ENCODE data around the gene PLCB1. TPM values are rescaled to one million over a fixed set of nuclear protein-coding genes. Genes with fewer than 3 reads are reported as not detected.
"Not testable (repeated sequence)": the region's sequence is repeated elsewhere in the genome, so short reads cannot be mapped to it uniquely, and the experiment has no call there.

Gene PLCB1
- 13.6 and 17.6 TPM in 2 replicates for total RNA-seq

DNA sequence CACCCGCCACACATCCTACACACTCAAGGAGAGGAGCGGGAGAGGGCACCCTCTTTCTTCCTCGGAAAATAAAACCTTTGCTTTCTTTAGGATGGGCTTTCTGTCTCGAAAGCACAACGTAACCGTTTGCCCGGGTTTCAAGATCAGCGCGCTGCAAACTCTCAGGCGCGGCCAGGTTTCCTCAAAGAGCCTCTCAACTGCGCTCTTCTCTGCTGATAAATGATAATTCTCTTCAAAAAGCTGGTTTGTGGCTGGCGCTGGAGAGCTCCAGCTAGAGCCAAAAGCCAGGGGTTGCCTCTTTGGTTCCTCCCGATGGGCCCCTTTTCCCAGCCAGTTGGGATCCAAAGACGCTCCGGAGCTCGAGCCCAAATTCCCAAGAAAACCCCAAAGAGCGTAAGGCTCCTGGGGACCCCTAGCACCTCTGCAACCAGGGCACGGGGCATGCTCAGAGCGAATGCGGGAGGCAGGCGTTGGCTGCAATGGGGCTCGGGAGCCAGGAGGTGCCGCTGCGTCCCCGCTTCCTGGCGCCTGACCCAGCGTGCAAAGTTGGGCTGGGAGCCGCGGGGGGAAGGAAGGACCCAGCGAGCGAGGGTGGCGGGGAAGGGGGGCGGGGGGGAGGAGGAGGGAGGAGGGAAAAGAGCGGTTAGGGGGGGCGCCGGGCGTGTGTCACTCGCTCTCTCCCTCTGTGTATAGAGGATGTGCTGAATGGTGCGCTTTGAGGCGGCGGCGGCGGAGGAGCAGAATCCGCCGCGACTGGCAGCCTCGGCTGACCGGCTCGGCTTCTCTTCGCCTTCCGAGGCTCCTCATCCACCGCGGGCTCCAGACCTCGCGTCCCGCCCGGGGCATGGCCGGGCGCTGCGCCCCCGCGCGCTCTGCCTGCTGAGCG, at the start of gene PLCB1:
PLCB1 (plus strand) TSS at position 669 of the 886 bp plus-strand sequence. CDS start 386 bp downstream, outside the sequence.
- DNase-seq (ENCODE audit: low read depth, low spot score) = peak; percentile 40

DNA sequence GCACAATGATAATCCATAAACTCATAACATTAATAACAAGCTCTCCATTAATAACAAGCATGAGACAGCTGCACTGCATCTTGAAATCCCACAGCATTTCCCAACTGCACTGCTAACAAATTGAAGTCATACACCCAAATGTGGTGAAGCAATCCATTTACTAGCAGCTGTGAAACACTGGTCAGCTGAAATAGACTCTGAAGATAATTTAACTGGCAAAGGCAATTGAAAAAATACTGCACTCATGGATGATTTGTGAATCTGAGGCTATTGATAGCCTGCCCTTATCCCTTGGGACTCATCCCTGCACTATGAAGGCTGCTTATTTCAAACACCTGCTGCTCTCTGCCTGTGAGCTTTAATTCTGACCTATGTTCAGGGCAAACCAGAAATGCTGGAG, 49.1 kb upstream of the PLCB1 start:
- DNase-seq (ENCODE audit: low read depth, low spot score) = no peak

DNA sequence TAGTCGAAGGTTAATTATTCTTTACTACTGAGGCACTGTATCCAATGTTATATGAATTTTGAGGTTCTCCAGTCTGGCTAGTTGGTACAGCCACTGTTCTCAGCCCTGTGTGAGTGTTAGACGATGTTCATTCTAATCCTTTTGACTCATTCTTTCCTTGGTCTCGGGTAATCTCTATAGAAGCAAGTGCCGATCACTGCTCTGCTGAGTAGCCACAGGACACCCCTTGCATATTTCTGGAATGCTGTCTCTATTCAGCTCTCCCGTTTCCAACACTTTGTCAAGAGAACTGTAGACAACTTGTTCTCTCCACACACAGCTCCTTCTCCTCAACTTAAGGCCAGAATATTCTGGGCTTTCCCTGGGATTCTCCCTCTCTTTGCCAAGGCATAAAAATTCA, 42.4 kb upstream of the PLCB1 start:
- no peak for DNase-seq (ENCODE audit: low read depth, low spot score)

DNA sequence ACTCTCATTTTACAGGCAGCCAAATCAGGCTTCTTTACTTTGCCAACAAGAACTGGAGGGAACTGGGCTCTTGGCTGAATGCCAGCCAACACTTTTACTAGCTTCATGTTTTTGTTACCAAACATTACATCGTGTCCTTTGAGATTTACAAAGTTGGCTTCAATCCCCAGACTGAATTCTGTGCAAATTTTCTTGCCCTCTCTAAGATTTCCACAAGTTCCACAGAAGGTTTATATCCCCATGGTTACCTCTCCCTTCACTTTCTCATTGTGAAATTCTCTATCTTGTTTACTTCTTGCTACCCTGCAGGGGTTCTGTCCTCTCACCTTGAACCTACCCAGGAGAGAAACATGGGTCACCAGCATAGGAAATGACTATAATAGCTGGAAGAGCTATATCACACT, 37.6 kb upstream of the PLCB1 start:
- peak; percentile 43 for DNase-seq (ENCODE audit: low read depth, low spot score)

DNA sequence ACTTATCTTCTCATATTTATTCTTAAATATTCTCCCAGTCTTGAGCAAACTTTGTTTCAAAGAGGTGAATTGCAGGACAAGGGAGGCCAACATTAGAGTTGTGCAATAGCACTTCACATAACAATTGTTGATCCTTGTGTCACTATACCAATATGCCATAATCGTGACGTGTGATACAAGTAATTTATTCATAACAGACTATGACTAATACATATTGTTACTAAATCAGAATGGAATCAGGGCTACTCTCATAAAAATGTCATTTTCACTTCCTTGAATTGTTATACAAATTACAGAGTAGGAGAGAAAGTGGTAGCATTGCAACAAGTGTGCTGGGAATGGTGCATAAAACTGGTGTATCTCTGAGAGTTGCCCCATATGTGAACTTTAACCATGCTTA, 37.2 kb upstream of the PLCB1 start:
- peak; percentile 85 for DNase-seq (ENCODE audit: low read depth, low spot score)

DNA sequence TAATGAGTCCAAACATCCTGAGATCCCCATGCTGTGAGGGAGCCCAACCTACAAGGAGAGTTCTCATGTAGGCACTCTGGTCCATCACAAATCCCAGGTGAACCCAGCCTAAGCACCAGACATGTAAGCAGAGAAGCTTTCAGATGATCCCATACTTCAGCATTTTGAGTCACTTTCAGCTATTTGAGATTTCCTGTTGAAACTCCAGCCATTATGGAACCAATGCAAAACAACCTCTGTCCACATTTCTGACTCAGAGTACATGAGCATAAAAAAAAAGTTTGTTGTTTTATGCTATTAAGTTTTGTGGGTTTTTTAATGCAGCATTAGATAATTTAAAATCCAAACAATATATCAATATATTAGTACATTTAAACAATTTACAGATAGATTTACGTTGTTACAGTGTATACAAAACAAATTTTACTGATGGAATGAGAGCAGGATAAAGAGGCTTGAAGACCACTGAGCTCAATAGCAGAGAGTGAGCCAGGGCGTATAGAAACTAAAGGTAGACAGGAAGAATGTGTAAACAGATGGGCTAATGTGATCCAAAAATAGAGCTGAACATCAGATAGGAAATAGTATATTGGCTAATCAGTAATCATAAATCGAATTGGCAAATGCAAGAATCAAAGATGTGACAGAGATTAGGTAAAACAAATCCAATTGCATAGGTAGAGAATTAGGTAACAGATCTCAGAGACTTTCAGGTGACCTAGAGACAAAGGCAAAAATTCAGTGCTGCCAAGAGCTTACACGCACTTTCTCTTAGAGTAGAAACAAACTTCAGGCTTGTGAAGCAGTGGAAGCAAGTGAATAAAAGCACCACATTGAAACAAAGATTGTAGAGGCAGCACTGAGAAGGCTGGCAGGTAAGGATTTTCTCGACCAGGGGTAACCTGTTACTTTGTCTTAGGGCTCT, 36.2 kb upstream of the PLCB1 start:
- peak; percentile 10 for DNase-seq (ENCODE audit: low read depth, low spot score)

DNA sequence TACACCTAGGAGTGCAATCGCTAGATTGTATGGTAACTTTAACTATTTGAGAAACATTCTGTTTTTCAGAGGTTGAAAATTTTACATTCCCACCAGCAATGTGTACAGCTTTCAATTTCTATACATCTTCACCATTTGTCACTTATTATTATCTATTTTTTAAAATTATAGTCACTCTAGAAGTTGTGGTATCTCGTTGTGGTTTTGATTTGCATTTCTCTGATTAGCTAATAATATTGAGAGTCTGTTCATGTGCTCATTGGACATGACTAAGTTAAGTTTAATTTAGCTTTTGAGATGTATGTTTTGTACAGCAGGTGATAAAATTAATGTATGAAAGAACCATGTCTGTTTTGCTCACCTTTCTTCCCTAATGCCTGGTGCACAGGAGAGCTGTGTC, 34.8 kb upstream of the PLCB1 start:
- no peak for DNase-seq (ENCODE audit: low read depth, low spot score)

DNA sequence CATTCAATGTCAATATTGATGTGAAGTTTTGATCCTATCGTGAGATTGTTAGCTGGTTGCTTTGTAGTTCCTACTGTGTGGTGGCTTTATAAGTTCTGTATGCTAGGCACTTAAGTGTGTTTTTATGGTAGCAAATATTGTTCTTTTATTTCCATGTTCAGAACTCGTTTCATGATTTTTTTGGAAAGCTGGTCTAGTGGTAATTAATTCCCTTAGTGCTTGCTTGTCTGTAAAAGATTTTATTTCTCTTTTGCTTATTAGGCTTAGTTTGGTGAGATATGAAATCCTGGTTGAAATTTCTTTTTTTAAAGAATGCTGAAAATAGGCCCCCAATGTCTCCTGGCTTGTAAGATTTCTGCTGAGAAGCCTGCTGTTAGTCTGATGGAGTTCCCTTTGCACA, 27.8 kb upstream of the PLCB1 start:
- no peak for DNase-seq (ENCODE audit: low read depth, low spot score)

DNA sequence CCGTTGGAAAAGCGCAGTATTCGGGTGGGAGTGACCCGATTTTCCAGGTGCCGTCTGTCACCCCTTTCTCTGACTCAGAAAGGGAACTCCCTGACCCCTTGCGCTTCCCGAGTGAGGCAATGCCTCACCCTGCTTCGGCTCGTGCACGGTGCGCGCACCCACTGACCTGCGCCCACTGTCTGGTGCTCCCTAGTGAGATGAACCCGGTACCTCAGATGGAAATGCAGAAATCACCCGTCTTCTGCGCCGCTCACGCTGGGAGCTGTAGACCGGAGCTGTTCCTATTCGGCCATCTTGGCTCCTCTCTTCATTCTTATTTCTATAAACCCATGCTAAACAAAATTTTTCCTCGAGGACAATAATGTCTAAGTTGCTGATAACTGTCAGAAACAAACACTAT, 17.5 kb upstream of the PLCB1 start:
- not testable (repeated sequence) for DNase-seq (ENCODE audit: low read depth, low spot score)

DNA sequence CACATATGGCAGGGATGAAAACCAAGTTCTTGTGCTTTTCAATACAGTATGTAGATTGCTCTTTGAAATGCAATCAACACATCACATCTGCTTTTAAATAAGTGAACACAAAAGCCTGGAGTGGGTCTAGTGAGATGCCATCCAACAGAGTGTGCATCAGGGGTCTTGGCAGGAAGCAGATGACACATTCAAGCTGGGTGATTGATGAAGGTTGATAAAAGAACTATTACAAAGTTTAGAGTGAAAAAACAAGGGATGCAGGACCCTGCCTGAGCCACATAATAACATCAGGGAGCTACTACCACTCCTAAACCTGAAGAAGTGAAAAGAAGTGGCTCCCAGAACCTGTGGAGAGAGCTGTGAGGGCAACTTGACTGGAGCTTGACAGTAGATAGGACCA, 16.6 kb upstream of the PLCB1 start:
- no peak for DNase-seq (ENCODE audit: low read depth, low spot score)

DNA sequence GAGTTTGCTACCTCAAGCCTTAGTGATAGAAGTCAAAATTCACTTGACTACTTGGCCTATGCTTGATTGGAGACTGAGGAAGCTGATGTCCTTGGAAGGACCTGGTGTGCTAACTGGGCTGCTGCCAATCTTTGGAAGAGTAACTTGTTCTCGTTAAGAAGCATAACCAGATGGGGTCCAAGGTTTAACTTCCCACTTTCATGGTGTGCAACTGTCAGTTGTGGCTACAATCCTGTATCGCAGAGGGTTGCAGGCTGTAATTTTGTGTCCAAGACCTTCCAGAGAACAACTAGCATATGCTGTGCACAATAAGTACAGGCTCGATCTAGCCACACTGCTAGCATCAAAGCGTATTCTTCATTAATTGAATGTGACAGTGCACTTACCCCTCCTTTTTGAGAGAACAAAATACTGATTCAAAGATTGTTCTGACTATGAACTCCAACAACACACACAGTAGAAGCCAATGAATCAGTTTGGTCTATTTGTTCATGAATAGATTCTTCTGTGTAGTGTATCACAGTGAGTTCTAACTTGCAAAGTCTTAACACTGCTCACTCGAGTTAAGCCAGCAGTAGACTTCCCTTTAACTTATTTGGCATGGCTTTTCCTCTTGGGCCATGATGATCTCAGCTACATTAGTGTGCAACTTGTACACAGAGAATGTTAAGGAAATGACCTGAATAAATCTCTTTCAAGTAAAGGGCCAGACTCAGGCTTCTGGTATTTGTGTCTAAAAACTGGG, 15.8 kb upstream of the PLCB1 start:
- DNase-seq (ENCODE audit: low read depth, low spot score) = no peak

DNA sequence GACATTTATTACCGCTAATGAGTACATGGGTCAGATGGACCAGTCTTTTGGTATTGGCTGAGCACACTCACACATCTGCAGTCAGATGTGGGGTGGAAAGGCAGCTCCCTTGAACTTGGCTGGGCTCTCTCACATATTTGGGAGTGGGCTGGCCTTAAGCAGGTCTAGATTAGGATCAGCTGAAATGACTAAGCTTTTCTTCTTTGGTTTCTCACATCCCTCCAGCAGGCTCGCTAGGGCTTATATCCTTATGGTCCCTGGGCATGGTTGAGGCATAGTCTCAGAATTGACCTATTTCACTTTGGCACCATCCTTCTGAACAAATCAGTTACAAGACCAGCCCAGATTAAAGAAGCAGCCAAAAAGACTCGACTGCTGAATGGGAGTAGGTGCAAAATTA, 14.4 kb upstream of the PLCB1 start:
- no peak for DNase-seq (ENCODE audit: low read depth, low spot score)

DNA sequence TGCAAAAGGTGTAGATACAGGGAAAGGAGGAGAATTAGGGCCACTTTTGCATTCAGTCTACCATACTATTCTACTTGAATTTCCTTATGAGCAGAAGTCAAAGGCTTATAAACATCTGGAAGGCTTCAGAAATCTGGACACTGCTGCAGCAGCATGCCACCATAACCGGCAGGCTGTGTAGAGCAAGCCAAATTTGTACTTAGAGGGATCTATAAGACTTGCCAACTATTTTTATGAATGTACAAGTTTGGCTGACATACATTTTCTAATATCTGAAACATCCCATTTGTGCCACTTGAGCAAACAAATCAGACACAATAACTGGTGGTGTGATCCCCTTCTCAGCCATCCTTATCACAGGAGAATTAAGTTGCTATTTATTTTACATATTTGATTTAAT, 14.0 kb upstream of the PLCB1 start:
- DNase-seq (ENCODE audit: low read depth, low spot score) = no peak

DNA sequence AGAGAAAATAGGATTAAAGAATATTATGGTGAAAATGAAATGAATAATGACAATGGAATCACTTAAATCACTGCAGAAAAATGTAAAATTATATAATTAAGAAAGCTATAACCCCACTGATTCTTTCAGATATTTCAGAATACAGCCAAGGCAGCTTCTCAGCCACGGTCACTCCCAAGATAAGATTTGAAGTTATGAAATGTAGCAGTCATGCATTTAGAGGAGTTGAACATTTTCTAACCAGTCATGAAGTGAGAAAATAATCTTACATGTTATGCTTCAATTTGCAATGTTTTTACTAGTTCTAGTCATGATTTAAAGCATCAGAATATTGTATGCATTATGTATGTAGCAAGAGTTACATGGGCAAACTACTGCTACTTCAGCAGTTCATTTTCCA, 13.3 kb upstream of the PLCB1 start:
- no peak for DNase-seq (ENCODE audit: low read depth, low spot score)

DNA sequence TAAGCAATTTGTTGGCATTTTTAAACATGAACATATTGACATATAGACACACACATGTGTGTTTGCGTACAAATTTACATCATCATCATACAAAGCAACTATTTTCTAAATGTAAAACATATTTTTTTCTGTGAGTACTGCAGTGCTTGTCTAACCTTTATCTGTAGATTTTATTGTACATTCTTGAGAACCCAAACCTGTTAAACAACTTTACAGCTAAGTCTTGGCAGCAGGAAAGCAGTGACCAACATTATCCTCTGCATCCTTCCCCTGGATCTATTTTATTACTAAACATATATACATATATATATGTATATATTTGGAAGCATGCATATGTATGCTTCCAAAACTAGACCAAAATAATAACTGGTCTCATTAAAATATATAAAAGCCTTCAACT, 10.4 kb upstream of the PLCB1 start:
- no peak for DNase-seq (ENCODE audit: low read depth, low spot score)

DNA sequence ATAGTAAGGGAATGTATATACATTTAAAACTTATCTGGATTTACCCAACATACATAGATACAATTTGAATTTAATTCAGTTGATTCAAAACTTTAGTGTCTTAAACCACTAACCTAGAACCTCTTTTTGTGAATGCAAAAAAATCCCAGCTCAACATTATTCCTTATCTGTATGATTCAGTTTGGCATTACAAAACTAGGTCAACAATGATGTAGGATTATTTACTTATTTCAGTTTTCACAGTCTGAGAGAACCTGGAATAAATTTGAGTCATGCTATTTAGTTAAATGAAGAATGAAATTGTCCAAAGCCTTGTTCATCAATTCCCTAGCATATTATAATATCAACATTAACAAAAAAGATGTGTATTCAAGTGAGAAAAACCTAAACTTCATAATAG, 7.4 kb upstream of the PLCB1 start:
- DNase-seq (ENCODE audit: low read depth, low spot score) = no peak

DNA sequence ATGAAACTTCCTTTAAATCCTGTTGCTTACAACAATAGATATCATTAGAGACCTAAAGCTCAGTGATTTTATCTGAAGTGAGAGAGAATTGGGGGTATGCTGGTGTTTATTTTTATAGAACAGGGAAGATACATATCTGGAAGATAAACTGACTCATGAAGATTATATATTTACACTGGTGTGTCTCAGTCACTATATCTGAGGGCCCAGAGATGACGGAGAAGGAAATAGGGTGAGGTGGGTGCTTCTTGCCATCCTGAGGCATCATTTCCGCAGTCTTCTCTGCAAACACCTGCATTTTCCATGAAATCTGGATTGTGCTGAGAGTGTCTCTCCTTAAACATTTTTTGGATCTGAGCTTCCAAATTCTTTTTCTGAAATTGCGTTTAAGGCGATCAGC, 5.9 kb upstream of the PLCB1 start:
- no peak for DNase-seq (ENCODE audit: low read depth, low spot score)

DNA sequence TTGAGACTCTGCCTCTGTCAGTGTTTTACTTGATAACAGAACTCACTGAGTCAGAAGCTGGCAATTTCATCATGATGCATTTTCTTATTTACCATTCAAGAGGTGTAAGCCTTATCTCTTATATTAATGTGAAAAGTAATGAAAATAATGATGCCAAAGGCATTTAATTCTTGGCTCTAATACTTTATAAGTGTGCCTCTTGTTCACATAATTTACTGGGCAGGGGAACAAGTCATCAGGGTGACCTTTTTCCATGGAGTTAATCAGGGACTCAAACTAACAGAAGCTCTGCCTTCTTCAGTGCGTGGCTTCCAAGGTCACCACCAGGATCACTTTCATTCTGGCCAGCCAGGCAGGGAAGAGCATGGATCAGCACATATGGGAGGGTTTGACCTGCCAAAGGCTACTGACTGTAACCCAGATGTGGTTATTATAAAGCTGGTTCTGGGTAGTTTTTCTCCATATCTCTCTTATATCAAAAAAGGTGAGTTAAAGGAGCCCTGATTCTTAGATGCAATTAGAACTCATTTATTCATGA, 5.2 kb upstream of the PLCB1 start:
- no peak for DNase-seq (ENCODE audit: low read depth, low spot score)

DNA sequence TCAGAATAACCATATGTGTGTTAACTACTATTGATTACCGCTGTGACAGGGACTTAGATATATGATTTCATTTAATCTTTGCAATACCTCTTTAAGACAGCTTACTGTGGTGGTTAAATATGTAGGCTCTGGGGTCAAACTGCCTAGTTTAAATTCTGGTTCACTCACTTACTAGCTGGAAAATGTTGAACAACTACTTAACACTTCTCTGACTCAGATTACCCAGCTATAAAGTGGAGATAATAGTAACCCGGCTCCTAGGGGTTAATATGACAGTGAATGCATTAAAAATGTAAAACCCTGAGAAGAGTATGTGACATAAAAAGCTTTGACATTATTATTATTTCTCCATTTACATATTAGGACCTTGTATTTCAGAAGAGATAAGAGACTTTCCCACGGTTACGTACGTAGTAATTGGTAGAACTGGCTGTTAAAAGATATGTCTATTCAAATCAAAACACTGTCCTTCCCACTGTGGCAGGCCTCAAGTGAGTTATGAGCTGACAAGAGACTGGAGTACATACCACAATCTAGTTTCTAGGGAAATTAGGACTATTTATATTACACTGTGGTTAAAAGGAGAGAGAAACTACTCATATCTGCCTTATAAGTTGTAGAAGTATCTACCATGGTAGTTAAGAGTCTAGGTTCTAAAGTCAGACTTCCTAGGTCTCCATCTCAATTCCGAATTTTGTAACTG, 4.4 kb upstream of the PLCB1 start:
- DNase-seq (ENCODE audit: low read depth, low spot score) = no peak

DNA sequence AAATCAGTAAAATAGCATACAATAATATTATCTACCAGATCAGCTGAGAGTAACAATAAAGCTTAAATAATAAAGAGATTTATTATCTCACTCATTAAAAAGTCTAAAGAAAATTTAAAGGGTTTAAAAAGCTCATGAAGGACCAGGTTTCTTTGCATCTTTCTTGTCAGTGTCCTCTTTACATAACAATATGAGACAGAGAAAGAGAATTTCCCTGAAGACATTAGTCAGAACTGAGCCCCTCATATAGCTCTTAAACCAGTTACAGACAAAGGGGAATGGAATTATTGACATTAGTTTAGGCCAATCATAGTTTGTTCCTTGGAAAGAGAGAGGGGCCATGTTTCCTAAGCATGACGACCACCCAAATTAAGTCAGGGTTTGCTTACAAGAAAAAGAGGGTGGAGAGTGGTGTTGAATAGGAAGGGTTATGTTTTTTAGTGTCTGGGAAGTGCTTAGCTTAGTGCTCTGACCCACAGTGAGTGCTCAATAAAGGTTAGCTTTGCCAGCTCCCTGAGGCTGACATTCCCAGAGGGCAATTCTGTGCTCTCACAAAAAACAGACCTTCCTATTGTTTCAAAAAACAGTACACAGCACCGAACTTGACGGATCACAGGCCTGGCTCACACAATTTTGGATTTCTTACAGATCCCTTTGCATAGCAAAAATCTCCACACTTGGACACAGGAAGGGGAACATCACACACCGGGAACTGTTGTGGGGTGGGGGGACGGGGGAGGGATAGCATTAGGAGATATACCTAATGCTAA, 3.6 kb upstream of the PLCB1 start:
- no peak for DNase-seq (ENCODE audit: low read depth, low spot score)

Data from pulmonary artery endothelial cell (primary cell).